GM12873 (cell line): ENCODE measurements around the gene NADK2.

ENCODE experiments used
- CTCF ChIP-seq: IDR thresholded peaks from 2 replicates; pipeline ENCODE4 v1.5.1; 2012; ENCODE audit warnings: low read depth, mild to moderate bottlenecking, moderate library complexity, low read length, control low read depth; ENCODE audit not compliant: insufficient read depth; ENCODE audit errors: missing control alignments

Gene NADK2

GRCh38 chr5:36261186-36261585 lies 19.5 kb upstream of the NADK2 start:
- TF ChIP-seq CTCF: no peak

- TF ChIP-seq CTCF: no peak
Observed at GRCh38 chr5:36253575-36253974, 11.8 kb upstream of the NADK2 start.

GRCh38 chr5:36252722-36253365 lies 11.1 kb upstream of the NADK2 start:
- TF ChIP-seq CTCF: no peak

GRCh38 chr5:36251218-36251617 lies 9.5 kb upstream of the NADK2 start:
- no peak for TF ChIP-seq CTCF

GRCh38 chr5:36250427-36250826 lies 8.7 kb upstream of the NADK2 start:
- no peak for TF ChIP-seq CTCF

- no peak for TF ChIP-seq CTCF
Observed at GRCh38 chr5:36246036-36246800, 4.5 kb upstream of the NADK2 start.

- TF ChIP-seq CTCF: no peak
Observed at GRCh38 chr5:36244076-36244475, 2.4 kb upstream of the NADK2 start.
